HG03095 (cell line): ENCODE data around the gene MMP15.
"Not testable (repeated sequence)": the region's sequence is repeated elsewhere in the genome, so short reads cannot be mapped to it uniquely, and the experiment has no call there.

Experiments
- ATAC-seq: cut with Tn5 transposase; IDR thresholded peaks from one replicate; pipeline ENCODE4 v1.9.1; 2021; ENCODE audit warnings: moderate library complexity; ENCODE audit not compliant: unreplicated experiment

MMP15 gene

GRCh38 chr16:58084635-58085034 lies 59.1 kb downstream of the MMP15 start:
- no peak for ATAC-seq

- no peak for ATAC-seq
Observed at GRCh38 chr16:58085171-58085570, 59.6 kb downstream of the MMP15 start.

DNA sequence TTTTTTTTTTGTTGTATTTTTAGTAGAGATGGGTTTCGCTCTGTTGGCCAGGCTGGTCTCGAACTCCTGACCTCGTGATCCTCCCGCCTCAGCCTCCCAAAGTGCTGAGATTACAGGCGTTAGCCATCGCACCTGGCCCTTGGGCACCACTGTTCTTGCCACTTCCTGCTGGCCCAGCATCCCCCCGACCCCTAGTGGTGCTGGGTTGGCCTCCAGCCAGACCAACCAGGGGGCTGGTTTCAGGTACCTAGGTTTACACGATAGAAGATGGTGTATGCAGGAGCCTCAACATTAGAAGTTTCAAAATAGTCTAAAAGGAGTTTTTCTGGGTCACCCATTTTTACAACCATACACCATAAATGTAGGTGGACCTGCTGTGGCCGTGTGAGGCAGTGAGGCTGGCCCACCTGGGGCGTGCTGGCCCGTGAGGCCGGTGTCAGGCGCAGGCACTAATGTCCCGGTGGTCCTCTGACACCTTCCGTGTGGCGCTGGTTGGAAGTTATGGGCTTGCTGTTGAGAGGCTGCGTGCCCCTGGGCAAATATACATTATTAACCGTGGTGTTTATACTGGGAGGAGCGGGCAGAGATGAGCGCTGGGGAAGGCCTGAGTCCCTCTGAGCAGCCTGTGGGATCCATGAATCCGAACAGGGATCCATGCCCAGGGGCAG lies 60.2 kb downstream of the MMP15 start:
- ATAC-seq: no peak

GRCh38 chr16:58086381-58087208 lies 61.0 kb downstream of the MMP15 start:
- ATAC-seq: no peak

DNA sequence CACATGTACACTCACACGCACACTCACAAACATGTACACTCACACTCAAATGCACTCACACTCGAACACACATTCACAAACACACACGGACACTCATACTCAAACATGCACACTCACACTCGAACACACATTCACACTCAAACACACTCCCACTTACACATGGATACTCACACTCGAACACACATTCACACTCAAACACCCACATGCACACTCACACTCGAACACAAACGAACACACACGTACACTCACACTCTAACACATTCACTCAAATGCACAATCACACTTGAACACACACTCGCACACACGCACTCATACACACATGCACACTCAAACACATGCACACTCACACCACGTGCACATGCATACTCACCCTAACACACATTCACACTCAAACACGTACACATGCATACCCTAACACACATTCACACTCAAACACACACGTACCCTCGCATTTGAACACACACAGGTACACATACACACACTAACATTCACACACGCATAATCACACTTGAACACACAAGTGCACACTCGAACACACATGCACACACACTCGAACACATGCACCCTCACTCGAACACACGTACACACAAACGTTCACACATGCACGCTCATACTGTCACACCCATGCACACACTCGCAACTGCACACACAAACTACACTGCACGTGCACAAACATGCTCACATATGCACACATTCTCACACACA lies 61.8 kb downstream of the MMP15 start:
- ATAC-seq: no peak

DNA sequence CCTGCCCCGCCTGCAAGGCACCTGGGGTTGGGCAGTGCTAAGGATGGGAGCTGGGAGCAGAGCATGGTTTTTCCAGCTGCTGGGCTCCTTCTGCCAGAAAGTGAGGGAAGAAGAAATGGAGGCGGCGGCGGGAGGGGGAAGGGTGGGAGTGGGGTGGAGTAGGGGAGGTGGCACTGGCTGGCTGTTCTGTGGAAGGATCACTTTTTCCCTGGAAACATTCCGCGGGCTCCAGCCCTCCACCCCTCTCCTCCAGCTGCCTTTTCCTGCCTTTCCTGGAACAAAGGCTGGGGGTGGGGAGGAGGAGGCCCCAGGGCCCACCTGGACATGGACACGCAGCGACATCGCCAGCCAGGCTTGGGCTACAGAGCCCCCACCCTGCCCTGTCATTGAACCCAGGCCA lies 62.5 kb downstream of the MMP15 start:
- ATAC-seq: no peak

DNA sequence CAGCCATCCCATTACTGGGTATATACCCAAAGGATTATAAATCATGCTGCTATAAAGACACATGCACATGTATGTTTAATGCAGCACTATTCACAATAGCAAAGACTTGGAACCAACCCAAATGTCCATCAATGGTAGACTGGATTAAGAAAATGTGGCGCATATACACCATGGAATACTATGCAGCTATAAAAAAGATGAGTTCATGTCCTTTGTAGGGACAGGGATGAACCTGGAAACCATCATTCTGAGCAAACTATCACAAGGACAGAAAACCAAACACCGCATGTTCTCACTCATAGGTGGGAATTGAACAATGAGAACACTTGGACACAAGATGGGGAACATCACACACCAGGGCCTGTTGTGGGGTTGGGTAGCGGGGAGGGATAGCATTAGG lies 64.8 kb downstream of the MMP15 start:
- ATAC-seq: not testable (repeated sequence)

GRCh38 chr16:58094026-58094425 lies 68.5 kb downstream of the MMP15 start:
- no peak for ATAC-seq

DNA sequence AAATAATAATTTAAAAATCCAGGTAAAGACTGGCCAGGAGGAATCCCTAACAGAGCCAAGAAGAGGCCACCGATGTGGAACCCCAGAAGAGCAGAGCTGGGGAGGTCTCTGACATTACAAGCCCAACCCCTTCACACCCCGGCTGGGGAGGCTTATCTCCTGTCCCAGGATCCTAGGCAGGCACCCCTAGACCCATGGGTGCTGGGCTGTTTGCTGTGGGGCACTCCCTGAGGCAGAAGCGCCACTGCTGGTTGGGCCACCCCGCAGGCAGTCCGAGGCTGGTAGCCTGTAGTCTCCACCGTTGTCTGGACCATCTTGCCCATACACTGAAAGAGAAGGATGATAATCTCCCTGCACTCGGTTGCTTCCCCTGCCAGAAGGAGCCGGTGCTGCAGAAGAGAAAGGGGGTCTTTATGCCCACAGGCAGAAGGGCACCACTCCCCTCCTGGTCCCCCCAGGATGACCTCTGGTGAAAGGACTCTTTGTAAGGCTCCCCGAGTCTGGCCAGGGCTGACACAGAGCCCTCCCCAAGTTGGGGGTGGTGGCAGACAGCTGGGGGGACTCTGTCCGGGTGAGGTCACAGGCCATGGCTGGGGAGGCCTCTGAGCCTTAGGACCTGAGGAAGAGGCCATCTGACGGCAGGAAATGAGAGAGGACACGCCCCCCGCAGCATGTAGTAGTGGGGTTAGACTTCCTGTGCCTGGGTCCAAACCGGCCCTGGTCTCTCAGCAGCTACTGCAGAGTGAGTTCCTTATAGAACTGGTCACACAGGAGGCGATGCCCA lies 69.4 kb downstream of the MMP15 start:
- no peak for ATAC-seq

GRCh38 chr16:58095575-58095960 lies 70.0 kb downstream of the MMP15 start:
- not testable (repeated sequence) for ATAC-seq

GRCh38 chr16:58096249-58096648 lies 70.7 kb downstream of the MMP15 start:
- ATAC-seq: no peak
